Pancreas (tissue), 10 donors: ENCODE results near the gene SHKBP1. TPM values are rescaled to one million over a fixed set of nuclear protein-coding genes. Genes with fewer than 3 reads are reported as not detected.

ENCODE experiments used
- ATAC-seq, 4 donors: fragments of 200-7000 bp; cut with Tn5 transposase; one replicate each; pipeline versions ENCODE4 v1.8.0 to v1.9.1; 2020; ENCODE audit warnings: mild to moderate bottlenecking in 4 of 4, moderate library complexity in 4 of 4
- DNase-seq, 6 donors: peaks; one replicate each; pipeline ENCODE4 v3.0.0-alpha.2; 2020
- FAIRE-seq: peaks from 2 replicates; lab custom pipeline; 2012; peaks lifted over from hg19 to GRCh38; lab: Jason Lieb, UNC
- H3K27ac ChIP-seq, 4 donors: fragments of 200-600 bp; sonication (generic); 1 replicate in 3 of 4; 2 replicates in 1 of 4; pipeline versions ENCODE4 v1.5.0 to v1.8.0; 2020
- H3K27me3 ChIP-seq, 4 donors: fragments of 200-600 bp; one replicate each; pipeline ENCODE4 v1.8.0; 2021
- H3K36me3 ChIP-seq, 3 donors: fragments of 200-600 bp; sonication (generic) in 1 of 3; one replicate each; pipeline versions ENCODE4 v1.5.0 to v1.8.0; 2020 to 2021
- H3K4me1 ChIP-seq, 3 donors: fragments of 200-600 bp; one replicate each; pipeline ENCODE4 v1.8.0; 2021
- H3K4me3 ChIP-seq, 4 donors: fragments of 200-600 bp; sonication (generic) in 2 of 4; one replicate each; pipeline versions ENCODE4 v1.5.0 to v1.8.0; 2020 to 2021
- H3K9me3 ChIP-seq, 4 donors: fragments of 200-600 bp; one replicate each; pipeline ENCODE4 v1.8.0; 2021
- CTCF ChIP-seq, 4 donors: fragments of 200-600 bp; sonication (generic) in 3 of 4; IDR thresholded peaks; one replicate each; pipeline versions ENCODE4 v1.5.0 to v1.8.0; 2021; ENCODE audit warnings: antibody characterized with exemption in 4 of 4
- WGBS, 2 donors: extraction: QIAGEN DNeasy Blood & Tissue Kit; methylation state at CpG; one replicate each; pipeline ENCODE4 v1.1.7; 2013; 5-methylcytosine and 5-hydroxymethylcytosine counted together
- intact Hi-C, 3 donors: fragments of 100-400 bp; cut with DNase I; formaldehyde crosslinking; loops; one replicate each; pipeline versions ENCODE4 v1.11.1 to v1.14.2; 2022
- polyA plus RNA-seq, 2 donors: library from polyadenylated mRNA; stranded (reverse); fragments of 200-250 nt; gene quantifications; one replicate each; pipeline ENCODE4 v1.2.3, GENCODE V29; 2013
- total RNA-seq, 6 donors: library from RNA; stranded (reverse); fragmentation: NEBNext Ultra II Directional in 4 of 6; extraction: Animal tissue kit (Norgen Biotek cat#: 25700) in 4 of 6; gene quantifications; one replicate each; pipeline versions ENCODE4 v1.2.1 to v1.2.4, GENCODE V29; 2021 to 2023
- donor health status: healthy with polysubstance abuse.
- donor health status: DM: no; HTN: no; CAD: no; lungs with moderate emphysema.
- donor health status: DM: no; HTN: no; CAD: no.
- donor health status: control.
- donor health status: control.
- donor health status: Bipolar disorder and iron deficiency.
- donor health status: DM: yes; HTN: yes; CAD: no.
- donor health status: DM: no; HTN: no; CAD: no.
- donor health status: DM: no; HTN: no; CAD: no.
- donor health status: DM: yes; HTN: yes; CAD: no.

The SHKBP1 gene
- 10 to 100 TPM; 18.2 to 40.3 (median 22.7) TPM for total RNA-seq
- polyA plus RNA-seq, result 10 to 100 TPM; 73.3 to 86.2 TPM

GRCh38 chr19:40576585-40577451, at the start of gene SHKBP1:
Gene SHKBP1 (plus strand): TSS chr19:40576873. CDS start chr19:40576900, 27 bp downstream.
- DNase-seq (peak; percentile 92 to 97 (median 94)), FAIRE-seq (no peak), ATAC-seq (peak; percentile 99 to 100 (median 99))
- intact Hi-C loops, result no loop called here
- H3K27me3 ChIP-seq, result no peaks in the 10 kb centered on the region
- H3K4me3 ChIP-seq, result peak within 1 kb of the TSS; percentile 43 to 83 (median 76)
- H3K27ac ChIP-seq, result peak within 1 kb of the TSS in 3 of 4 donors; percentile 33 to 73 (median 56)
- 1% methylated on average over 43 to 51 of the region's 55 CpGs for WGBS, 2 donors
- H3K9me3 ChIP-seq, result no peaks in the 10 kb centered on the region
- peaks cover 0 to 3% (median 0%) of the 10 kb centered on the region in 3 donors for H3K4me1 ChIP-seq
- H3K36me3 ChIP-seq, result peaks cover 0 to 12% (median 3%) of the 10 kb centered on the region in 3 donors
- TF ChIP-seq CTCF (IDR thresholded peaks at IDR 0.05), result no peak

GRCh38 chr19:40528078-40528477, 48.6 kb upstream of the SHKBP1 start:
- no peak for TF ChIP-seq CTCF (IDR thresholded peaks at IDR 0.05)
- intact Hi-C loops, result no loop called here
- H3K4me1 ChIP-seq, result no peaks in the 10 kb centered on the region
- DNase-seq (peak in 1 of 6 donors; percentile 40), ATAC-seq (no peak), FAIRE-seq (no peak)
- no peaks in the 10 kb centered on the region for H3K36me3 ChIP-seq
- H3K27me3 ChIP-seq, result no peaks in the 10 kb centered on the region
- no peak overlapping the region for H3K4me3 ChIP-seq
- 64 to 71% methylated on average over 6 of the region's 6 CpGs for WGBS, 2 donors
- H3K27ac ChIP-seq, result no peak overlapping the region
- no peaks in the 10 kb centered on the region for H3K9me3 ChIP-seq

- 53 to 62% methylated on average over 14 of the region's 14 CpGs for WGBS, 2 donors
- no peak overlapping the region for H3K4me3 ChIP-seq
- no peak for TF ChIP-seq CTCF (IDR thresholded peaks at IDR 0.05)
- DNase-seq, result no peak
- no peaks in the 10 kb centered on the region for H3K36me3 ChIP-seq
- H3K4me1 ChIP-seq, result no peaks in the 10 kb centered on the region
- ATAC-seq, result no peak
- H3K27me3 ChIP-seq, result no peaks in the 10 kb centered on the region
- FAIRE-seq, result no peak
- intact Hi-C loops, result no loop called here
- H3K9me3 ChIP-seq, result no peaks in the 10 kb centered on the region
- no peak overlapping the region for H3K27ac ChIP-seq
Measured at GRCh38 chr19:40528533-40529092, 48.1 kb upstream of the SHKBP1 start.

- peak overlapping the region in 3 of 4 donors; percentile 21 to 51 (median 34) for H3K4me3 ChIP-seq
- no peaks in the 10 kb centered on the region for H3K27me3 ChIP-seq
- peak; percentile 88 to 98 (median 93) for TF ChIP-seq CTCF (IDR thresholded peaks at IDR 0.05)
- H3K9me3 ChIP-seq, result no peaks in the 10 kb centered on the region
- DNase-seq (peak; percentile 78 to 97 (median 90)), FAIRE-seq (no peak), ATAC-seq (peak; percentile 88 to 94 (median 92))
- intact Hi-C loops, result no loop called here
- 4 to 5% methylated on average over 44 to 54 of the region's 54 CpGs for WGBS, 2 donors
- no peaks in the 10 kb centered on the region for H3K36me3 ChIP-seq
- peak overlapping the region in 1 of 4 donors; percentile 19 for H3K27ac ChIP-seq
- H3K4me1 ChIP-seq, result no peaks in the 10 kb centered on the region
Measured at GRCh38 chr19:40529093-40529954, 47.3 kb upstream of the SHKBP1 start.
